K562 (cell line): Measurements from ENCODE around the gene INPP5E. TPM values are rescaled to one million over a fixed set of nuclear protein-coding genes. Genes with fewer than 3 reads are reported as not detected.

ENCODE experiments used
- ATAC-seq: fragments of 200-7000 bp; cut with Tn5 transposase; 3 replicates; pipeline ENCODE4 v1.9.1; 2020; ENCODE audit warnings: moderate library complexity
- BruUV-seq: library from RNA; stranded (reverse); fragments of 400-500 nt; replicated peaks from 2 replicates; lab custom pipeline; 2021; lab: Mats Ljungman, UMichigan
- CTCF ChIA-PET: fragments of 300-600 bp; formaldehyde crosslinking; extraction: SDS; loops from one replicate; lab custom pipeline; 2021; ENCODE audit warnings: low intra/inter-chr PET ratio; lab: Yijun Ruan, JAX
- POLR2A ChIA-PET: fragments of 300-600, 350-650 bp; sonication (Branson Sonifier 250); formaldehyde crosslinking; extraction: SDS; loops from one replicate; lab custom pipeline; 2021; ENCODE audit warnings: antibody characterized with exemption, inconsistent platforms; lab: Yijun Ruan, JAX
- DNase-seq, 4 experiments: peaks; one replicate each; pipeline versions ENCODE4 v3.0.0 to v3.0.0-alpha.2; 2011 to 2018; ENCODE audit warnings: low spot score in 3 of 4, mixed read lengths in 3 of 4; ENCODE audit errors: extremely low read depth in 1 of 4
- FAIRE-seq: peaks from 2 replicates; lab custom pipeline; 2011; peaks lifted over from hg19 to GRCh38; lab: Jason Lieb, UNC
- H2AFZ ChIP-seq: 2 replicates; pipeline ENCODE4 v1.6.0; 2011; ENCODE audit warnings: low read depth, low read length, control low read depth, inconsistent platforms
- H3K27ac ChIP-seq: fragments of 200-600 bp; 3 replicates; pipeline ENCODE4 v1.8.0; 2011; ENCODE audit warnings: low read depth, mild to moderate bottlenecking, control low read depth, inconsistent platforms, low read length, moderate library complexity, mixed read lengths; ENCODE audit errors: extremely low read depth
- H3K27me3 ChIP-seq, 2 experiments: fragments of 300-600 bp in 1 of 2; 2 replicates in 1 of 2; 3 replicates in 1 of 2; pipeline versions ENCODE4 v1.6.0 to v1.8.0; 2011; ENCODE audit warnings: inconsistent platforms in 2 of 2, low read length in 2 of 2, mild to moderate bottlenecking in 1 of 2, mixed read lengths in 1 of 2, moderate library complexity in 1 of 2; ENCODE audit not compliant: control insufficient read depth in 2 of 2, insufficient read depth in 2 of 2
- H3K36me3 ChIP-seq: fragments of 300-600 bp; 3 replicates; pipeline ENCODE4 v1.8.0; 2011; ENCODE audit warnings: mild to moderate bottlenecking, low read length, inconsistent platforms; ENCODE audit not compliant: control insufficient read depth, insufficient read depth
- H3K4me1 ChIP-seq, 2 experiments: fragments of 200-600 bp in 1 of 2; replicated peaks in 1 of 2; 2 replicates in 1 of 2; 3 replicates in 1 of 2; pipeline versions ENCODE4 v1.5.1 to v1.8.0; 2011; ENCODE audit warnings: inconsistent platforms in 2 of 2, low read length in 2 of 2, mild to moderate bottlenecking in 1 of 2, mixed read lengths in 1 of 2, moderate library complexity in 1 of 2; ENCODE audit not compliant: control insufficient read depth in 2 of 2, insufficient read depth in 2 of 2
- H3K4me2 ChIP-seq: 2 replicates; pipeline ENCODE4 v1.6.1; 2011; ENCODE audit warnings: low read length, control low read depth, inconsistent platforms, mixed read lengths; ENCODE audit not compliant: insufficient read depth
- H3K4me3 ChIP-seq: fragments of 200-600 bp; sonication (generic), shearing (Covaris generic); 2 replicates; pipeline ENCODE4 v1.5.1; 2016; ENCODE audit warnings: control low read depth, inconsistent platforms
- H3K79me2 ChIP-seq: fragments of 200-600 bp; 3 replicates; pipeline ENCODE4 v1.8.0; 2011; ENCODE audit warnings: low read length, inconsistent platforms; ENCODE audit not compliant: control insufficient read depth, insufficient read depth
- H3K9ac ChIP-seq, 2 experiments: 2 replicates each; pipeline versions ENCODE4 v1.6.0 to v1.6.1; 2011; ENCODE audit warnings: low read depth in 2 of 2, low read length in 2 of 2, control low read depth in 1 of 2, inconsistent platforms in 1 of 2, mild to moderate bottlenecking in 1 of 2, mixed read lengths in 1 of 2; ENCODE audit not compliant: insufficient read depth in 1 of 2
- H3K9me1 ChIP-seq: one replicate; pipeline ENCODE4 v1.6.0; 2011; ENCODE audit warnings: inconsistent platforms, mild to moderate bottlenecking, low read length, moderate library complexity; ENCODE audit not compliant: control insufficient read depth, insufficient read depth
- H3K9me3 ChIP-seq: replicated peaks from 2 replicates; pipeline ENCODE4 v1.5.1; 2011; ENCODE audit warnings: low read depth, low read length, inconsistent platforms; ENCODE audit not compliant: control insufficient read depth, insufficient read depth
- H4K20me1 ChIP-seq: replicated peaks from 2 replicates; pipeline ENCODE4 v1.6.1; 2011; ENCODE audit warnings: low read length, inconsistent platforms, mixed read lengths; ENCODE audit not compliant: control insufficient read depth, insufficient read depth
- BRF2 ChIP-seq: IDR thresholded peaks from 3 replicates; pipeline ENCODE4 v1.6.1; 2011; ENCODE audit warnings: borderline replicate concordance, mild to moderate bottlenecking; ENCODE audit not compliant: insufficient read length, insufficient read depth
- CEBPB ChIP-seq: fragments of 450-650 bp; IDR thresholded peaks from 2 replicates; pipeline ENCODE4 v1.6.1; 2016; ENCODE audit warnings: missing genetic modification characterization, missing compliant biosample characterization
- CHAMP1 ChIP-seq: fragments of 450-650 bp; IDR thresholded peaks from 2 replicates; pipeline ENCODE4 v1.6.1; 2016; ENCODE audit warnings: mild to moderate bottlenecking
- GMEB1 ChIP-seq: fragments of 250-450 bp; sonication (Bioruptor Pico); IDR thresholded peaks from 2 replicates; pipeline ENCODE4 v1.4.0; 2020; ENCODE audit warnings: mild to moderate bottlenecking
- GTF2A2 ChIP-seq: IDR thresholded peaks from 2 replicates; pipeline ENCODE4 v1.6.1; 2016; ENCODE audit warnings: mild to moderate bottlenecking, missing genetic modification characterization, missing compliant biosample characterization
- MEIS2 ChIP-seq: fragments of 450-650 bp; IDR thresholded peaks from 2 replicates; pipeline ENCODE4 v1.6.1; 2014; ENCODE audit warnings: mild to moderate bottlenecking; ENCODE audit not compliant: partially characterized antibody
- MITF ChIP-seq: IDR thresholded peaks from 2 replicates; pipeline ENCODE4 v1.6.1; 2014; ENCODE audit warnings: antibody characterized with exemption
- NUFIP1 ChIP-seq: fragments of 450-650 bp; IDR thresholded peaks from 2 replicates; pipeline ENCODE4 v1.6.1; 2018; ENCODE audit not compliant: partially characterized antibody
- POLR2AphosphoS2 ChIP-seq: IDR thresholded peaks from 2 replicates; pipeline ENCODE4 v1.6.1; 2012; ENCODE audit warnings: low read length, improper control_type of control experiment
- SIX5 ChIP-seq, 2 experiments: IDR thresholded peaks; 2 replicates each; pipeline ENCODE4 v1.6.1; 2011; ENCODE audit warnings: low read length in 2 of 2, borderline replicate concordance in 1 of 2, low read depth in 1 of 2, mild to moderate bottlenecking in 1 of 2, moderate library complexity in 1 of 2; ENCODE audit not compliant: insufficient read depth in 1 of 2
- SLC30A9 ChIP-seq: fragments of 250-450 bp; sonication (Bioruptor Pico); IDR thresholded peaks from 2 replicates; pipeline ENCODE4 v1.8.0; 2022; ENCODE audit warnings: mild to moderate bottlenecking, moderate library complexity
- ZBTB34 ChIP-seq: fragments of 250-450 bp; sonication (Bioruptor Pico); IDR thresholded peaks from 2 replicates; pipeline ENCODE4 v1.8.0; 2021; ENCODE audit warnings: mild to moderate bottlenecking, moderate library complexity
- ZNF23 ChIP-seq: fragments of 250-450 bp; sonication (Bioruptor Pico); IDR thresholded peaks from 2 replicates; pipeline ENCODE4 v1.4.0; 2020; ENCODE audit warnings: mild to moderate bottlenecking
- ZNF384 ChIP-seq: IDR thresholded peaks from 2 replicates; pipeline ENCODE4 v1.6.1; 2012; ENCODE audit warnings: low read depth, low read length, improper control_type of control experiment
- ZNF717 ChIP-seq: fragments of 250-450 bp; sonication (Bioruptor Pico); IDR thresholded peaks from 2 replicates; pipeline ENCODE4 v1.5.0; 2021
- WGBS: fragments of 100-300 bp; shearing (Covaris generic); methylation state at CpG from one replicate; pipeline ENCODE4 v1.1.6; 2016; ENCODE audit warnings: low coverage, mixed read lengths; ENCODE audit not compliant: insufficient coverage; ENCODE audit errors: missing lambda C conversion rate; 5-methylcytosine and 5-hydroxymethylcytosine counted together
- in situ Hi-C: fragments of 300-500 bp; cut with MboI; formaldehyde crosslinking; loops from 4 replicates; pipeline ENCODE4 v1.15.0; 2018; ENCODE audit warnings: inconsistent platforms, mixed read lengths
- intact Hi-C: fragments of 100-400 bp; cut with micrococcal nuclease; formaldehyde crosslinking; loops from 2 replicates; pipeline ENCODE4 v1.14.2; 2022
- polyA plus RNA-seq, 8 experiments: library from polyadenylated mRNA; depleted of rRNA in 4 of 8; stranded (reverse) in 5 of 8; unstranded in 3 of 8; fragments of >200 nt; fragmentation: Nextera tagmentation in 2 of 8; fragmentation: Illumina TruSeq in 1 of 8; extraction: Ambion mirVana in 2 of 8; extraction: Trizol in 1 of 8; gene quantifications; 2 replicates each; pipeline versions ENCODE4 v1.2.1 to v1.2.3, GENCODE V29; 2011 to 2014; ENCODE audit warnings: inconsistent platforms in 1 of 8, missing spikeins in 1 of 8
- total RNA-seq, 7 experiments: library from RNA; depleted of rRNA in 6 of 7; stranded (reverse); fragments of >200 nt in 6 of 7; fragmentation: Illumina TruSeq in 2 of 7; extraction: Trizol in 2 of 7; gene quantifications; 2 replicates each; pipeline versions ENCODE4 v1.2.1 to v1.2.3, GENCODE V29; 2011 to 2021; ENCODE audit warnings: low replicate concordance in 1 of 7

Gene INPP5E
- total and polyA plus RNA-seq, 9 of the 15 experiments (the other 6 are each of a cell fraction or from before 2014, with no cell fraction given): 0.38 to 17.4 (median 4.9) TPM

GRCh38 chr9:136398286-136398685 is 41.4 kb downstream of the INPP5E start:
- Histone ChIP-seq H3K27ac (no peak overlapping the region; the same call in 2 of the 3 replicates), H3K9ac (peak overlapping the region in 1 of 2 experiments; percentile 98; a peak in 2 of 4 replicates), H3K27me3 (no peaks in the 10 kb centered on the region), H3K9me1 (no peaks in the 10 kb centered on the region), H4K20me1 (no peaks in the 10 kb centered on the region; the same call in 1 of the 2 replicates), H3K4me3 (peak overlapping the region; percentile 98), H3K79me2 (peaks cover 28% of the 10 kb centered on the region), H3K36me3 (peaks cover 72% of the 10 kb centered on the region), H3K4me1 (peaks cover 7 to 43% of the 10 kb centered on the region in 2 experiments; a peak in 4 of 5 replicates), H3K4me2 (peak overlapping the region; percentile 97; the same call in 1 of the 2 replicates), H3K9me3 (no peaks in the 10 kb centered on the region), H2AFZ (no peak overlapping the region)
- in situ Hi-C loops: no loop called here
- intact Hi-C loops: no loop called here
- WGBS: 92% methylated on average over 10 of the region's 12 CpGs
- DNase-seq (no peak), FAIRE-seq (no peak), ATAC-seq (no peak)
- ChIA-PET POLR2A (interaction anchor here (1.0 kb wide), 1 partner anchor 35 kb away, joined by 4 read pairs; the partner anchor contains the start of gene DNLZ), CTCF (no interaction called here)
- no TSS peak for BruUV-seq
- TF ChIP-seq NUFIP1: no peak
- no peak for TF ChIP-seq ZNF717 (CRISPR knock-in tag)
- TF ChIP-seq CEBPB: no peak
- no peak for TF ChIP-seq GMEB1 (CRISPR knock-in tag)
- TF ChIP-seq ZNF384: no peak
- no peak for TF ChIP-seq SIX5 (IDR thresholded peaks at IDR 0.05; ENCODE audit: borderline replicate concordance in 1 of 2, insufficient read depth in 1 of 2, low read depth in 1 of 2, low read length in 2 of 2)
- no peak for TF ChIP-seq SLC30A9 (CRISPR knock-in tag)
- no peak for TF ChIP-seq MEIS2
- TF ChIP-seq CHAMP1: no peak
- TF ChIP-seq POLR2AphosphoS2: no peak
- no peak for TF ChIP-seq MITF
- no peak for TF ChIP-seq ZBTB34 (CRISPR knock-in tag)
- TF ChIP-seq BRF2: no peak
- TF ChIP-seq ZNF23 (CRISPR knock-in tag): no peak
- TF ChIP-seq GTF2A2 (tag): no peak
